Activated naive CD8-positive, alpha-beta T cell treated with anti-CD3 and anti-CD28 coated beads for 36 hours (primary cell): ENCODE data around the gene TMEM207. TPM values are rescaled to one million over a fixed set of nuclear protein-coding genes. Genes with fewer than 3 reads are reported as not detected.

Experiments used
- DNase-seq: peaks from one replicate; pipeline ENCODE4 v3.0.0; 2021
- H3K27ac Mint-ChIP-seq: one replicate; pipeline ENCODE4 v1.8.0; 2022; ENCODE audit warnings: mild to moderate bottlenecking, moderate library complexity, mixed read lengths
- H3K27me3 Mint-ChIP-seq: one replicate; pipeline ENCODE4 v1.8.0; 2022; ENCODE audit warnings: mild to moderate bottlenecking, mixed read lengths
- H3K36me3 Mint-ChIP-seq: one replicate; pipeline ENCODE4 v1.8.0; 2021; ENCODE audit warnings: mild to moderate bottlenecking, mixed read lengths
- H3K4me1 Mint-ChIP-seq: one replicate; pipeline ENCODE4 v1.8.0; 2021; ENCODE audit warnings: mixed read lengths
- H3K4me3 Mint-ChIP-seq: one replicate; pipeline ENCODE4 v1.8.0; 2022; ENCODE audit warnings: mild to moderate bottlenecking, moderate library complexity, mixed read lengths
- H3K9me3 Mint-ChIP-seq: one replicate; pipeline ENCODE4 v1.8.0; 2022; ENCODE audit warnings: mixed read lengths
- total RNA-seq, 2 experiments: library from RNA; stranded (reverse); gene quantifications; one replicate each; pipeline ENCODE4 v1.2.3, GENCODE V29; 2021

TMEM207 gene
- total RNA-seq, 2 experiments from 2014 or later, result not detected

- H3K36me3 Mint-ChIP-seq, result no peaks in the 10 kb centered on the region
- H3K27ac Mint-ChIP-seq, result no peak overlapping the region
- peaks cover 3% of the 10 kb centered on the region for H3K4me1 Mint-ChIP-seq
- no peak overlapping the region for H3K4me3 Mint-ChIP-seq
- H3K9me3 Mint-ChIP-seq, result no peaks in the 10 kb centered on the region
- DNase-seq, result no peak
- peaks cover 8% of the 10 kb centered on the region for H3K27me3 Mint-ChIP-seq
Observed at GRCh38 chr3:190426806-190427507, 22.7 kb downstream of the TMEM207 start.

- Mint-ChIP-seq H3K4me1 (peaks cover 3% of the 10 kb centered on the region), H3K9me3 (no peaks in the 10 kb centered on the region), H3K27ac (no peak overlapping the region), H3K27me3 (peaks cover 8% of the 10 kb centered on the region), H3K4me3 (no peak overlapping the region), H3K36me3 (no peaks in the 10 kb centered on the region)
- no peak for DNase-seq
Observed at GRCh38 chr3:190425833-190426232, 23.9 kb downstream of the TMEM207 start.

- Mint-ChIP-seq H3K36me3 (no peaks in the 10 kb centered on the region), H3K27me3 (peaks cover 8% of the 10 kb centered on the region), H3K4me3 (no peak overlapping the region), H3K4me1 (peaks cover 3% of the 10 kb centered on the region), H3K9me3 (no peaks in the 10 kb centered on the region), H3K27ac (no peak overlapping the region)
- DNase-seq, result peak; percentile 30
Observed at GRCh38 chr3:190424478-190425439, 24.9 kb downstream of the TMEM207 start.

- Mint-ChIP-seq H3K4me1 (peaks cover 3% of the 10 kb centered on the region), H3K36me3 (no peaks in the 10 kb centered on the region), H3K27me3 (peaks cover 8% of the 10 kb centered on the region), H3K4me3 (no peak overlapping the region), H3K27ac (no peak overlapping the region), H3K9me3 (no peaks in the 10 kb centered on the region)
- no peak for DNase-seq
Observed at GRCh38 chr3:190424108-190424477, 25.6 kb downstream of the TMEM207 start.

- H3K9me3 Mint-ChIP-seq, result no peaks in the 10 kb centered on the region
- no peaks in the 10 kb centered on the region for H3K36me3 Mint-ChIP-seq
- no peak overlapping the region for H3K4me3 Mint-ChIP-seq
- peaks cover 9% of the 10 kb centered on the region for H3K27me3 Mint-ChIP-seq
- no peaks in the 10 kb centered on the region for H3K4me1 Mint-ChIP-seq
- no peak overlapping the region for H3K27ac Mint-ChIP-seq
- DNase-seq, result no peak
Observed at GRCh38 chr3:190414297-190414696, 35.4 kb downstream of the TMEM207 start.

GRCh38 chr3:190404715-190405114 is 45.0 kb downstream of the TMEM207 start:
- Mint-ChIP-seq H3K9me3 (no peaks in the 10 kb centered on the region), H3K27ac (no peak overlapping the region), H3K4me1 (no peaks in the 10 kb centered on the region), H3K27me3 (peaks cover 5% of the 10 kb centered on the region), H3K36me3 (no peaks in the 10 kb centered on the region), H3K4me3 (no peak overlapping the region)
- DNase-seq, result no peak

GRCh38 chr3:190401963-190402362 is 47.7 kb downstream of the TMEM207 start:
- H3K9me3 Mint-ChIP-seq, result no peaks in the 10 kb centered on the region
- H3K36me3 Mint-ChIP-seq, result no peaks in the 10 kb centered on the region
- H3K4me3 Mint-ChIP-seq, result no peak overlapping the region
- no peak for DNase-seq
- no peak overlapping the region for H3K27ac Mint-ChIP-seq
- peaks cover 5% of the 10 kb centered on the region for H3K27me3 Mint-ChIP-seq
- no peaks in the 10 kb centered on the region for H3K4me1 Mint-ChIP-seq

- H3K4me1 Mint-ChIP-seq, result no peaks in the 10 kb centered on the region
- H3K27me3 Mint-ChIP-seq, result peaks cover 5% of the 10 kb centered on the region
- no peak overlapping the region for H3K27ac Mint-ChIP-seq
- H3K4me3 Mint-ChIP-seq, result no peak overlapping the region
- no peaks in the 10 kb centered on the region for H3K36me3 Mint-ChIP-seq
- DNase-seq, result no peak
- no peaks in the 10 kb centered on the region for H3K9me3 Mint-ChIP-seq
Observed at GRCh38 chr3:190399677-190400076, 50.0 kb downstream of the TMEM207 start.

- Mint-ChIP-seq H3K9me3 (no peaks in the 10 kb centered on the region), H3K27me3 (peaks cover 5% of the 10 kb centered on the region)
Observed at GRCh38 chr3:190397889-190398288, 51.8 kb downstream of the TMEM207 start.

GRCh38 chr3:190396001-190396400 is 53.7 kb downstream of the TMEM207 start:
- no peaks in the 10 kb centered on the region for H3K36me3 Mint-ChIP-seq
- H3K9me3 Mint-ChIP-seq, result no peaks in the 10 kb centered on the region
- H3K27me3 Mint-ChIP-seq, result no peaks in the 10 kb centered on the region

More at GRCh38 chr3:190397889-190398288, 51.8 kb downstream of the TMEM207 start:
- H3K4me3 Mint-ChIP-seq, result no peak overlapping the region
- no peak overlapping the region for H3K27ac Mint-ChIP-seq
- no peak for DNase-seq
- no peaks in the 10 kb centered on the region for H3K36me3 Mint-ChIP-seq
- no peaks in the 10 kb centered on the region for H3K4me1 Mint-ChIP-seq

GRCh38 chr3:190388703-190389102 is 61.0 kb downstream of the TMEM207 start:
- H3K27ac Mint-ChIP-seq, result no peak overlapping the region
- H3K36me3 Mint-ChIP-seq, result no peaks in the 10 kb centered on the region
- H3K4me3 Mint-ChIP-seq, result no peak overlapping the region
- no peaks in the 10 kb centered on the region for H3K27me3 Mint-ChIP-seq
- no peaks in the 10 kb centered on the region for H3K4me1 Mint-ChIP-seq
- DNase-seq, result no peak
- no peaks in the 10 kb centered on the region for H3K9me3 Mint-ChIP-seq

More at GRCh38 chr3:190396001-190396400, 53.7 kb downstream of the TMEM207 start:
- no peaks in the 10 kb centered on the region for H3K4me1 Mint-ChIP-seq
- no peak for DNase-seq
- H3K4me3 Mint-ChIP-seq, result no peak overlapping the region
- no peak overlapping the region for H3K27ac Mint-ChIP-seq

GRCh38 chr3:190387578-190388213 is 62.0 kb downstream of the TMEM207 start, which contains the start of gene CLDN16:
TSS of gene CLDN16 (plus strand) at chr3:190388163. CDS start at chr3:190388330, 167 bp downstream.
- Mint-ChIP-seq H3K27ac (no peak within 1 kb of the TSS), H3K4me1 (no peaks in the 10 kb centered on the region), H3K36me3 (no peaks in the 10 kb centered on the region), H3K4me3 (no peak within 1 kb of the TSS), H3K27me3 (no peaks in the 10 kb centered on the region), H3K9me3 (no peaks in the 10 kb centered on the region)
- DNase-seq, result no peak

GRCh38 chr3:190385731-190386688 is 63.7 kb downstream of the TMEM207 start:
- no peak for DNase-seq
- H3K4me3 Mint-ChIP-seq, result no peak overlapping the region
- H3K4me1 Mint-ChIP-seq, result no peaks in the 10 kb centered on the region

GRCh38 chr3:190384309-190384756 is 65.4 kb downstream of the TMEM207 start:
- Mint-ChIP-seq H3K4me3 (no peak overlapping the region), H3K36me3 (no peaks in the 10 kb centered on the region), H3K27me3 (peaks cover 5% of the 10 kb centered on the region), H3K4me1 (no peaks in the 10 kb centered on the region), H3K9me3 (no peaks in the 10 kb centered on the region), H3K27ac (no peak overlapping the region)
- DNase-seq, result peak; percentile 8

More at GRCh38 chr3:190385731-190386688, 63.7 kb downstream of the TMEM207 start:
- Mint-ChIP-seq H3K27ac (no peak overlapping the region), H3K36me3 (no peaks in the 10 kb centered on the region), H3K9me3 (no peaks in the 10 kb centered on the region), H3K27me3 (no peaks in the 10 kb centered on the region)
